Renal cortex interstitium (tissue), 15 donors: ENCODE results near the gene COPS7A. TPM values are rescaled to one million over a fixed set of nuclear protein-coding genes. Genes with fewer than 3 reads are reported as not detected.

Experiments
- DNase-seq, 11 donors: peaks; one replicate each; pipeline ENCODE4 v3.0.0-alpha.2; 2013; ENCODE audit warnings: low read depth in 9 of 11, low spot score in 4 of 11; ENCODE audit errors: extremely low read depth in 1 of 11
- long read RNA-seq, 16 experiments: transcript quantifications; one replicate each; lab custom pipeline, GENCODE V29; 2026
- polyA plus RNA-seq, 3 donors: library from polyadenylated mRNA; unstranded; fragments of 120-200 nt; gene quantifications; one replicate each; pipeline ENCODE4 v1.2.1, GENCODE V29; 2013; ENCODE audit not compliant: insufficient read length in 3 of 3

COPS7A gene, protein sequence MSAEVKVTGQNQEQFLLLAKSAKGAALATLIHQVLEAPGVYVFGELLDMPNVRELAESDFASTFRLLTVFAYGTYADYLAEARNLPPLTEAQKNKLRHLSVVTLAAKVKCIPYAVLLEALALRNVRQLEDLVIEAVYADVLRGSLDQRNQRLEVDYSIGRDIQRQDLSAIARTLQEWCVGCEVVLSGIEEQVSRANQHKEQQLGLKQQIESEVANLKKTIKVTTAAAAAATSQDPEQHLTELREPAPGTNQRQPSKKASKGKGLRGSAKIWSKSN
- 10 to 100 TPM; 61.5 to 70.2 (median 65.1) TPM for polyA plus RNA-seq
- long read RNA-seq, donor 1, transcript COPS7A-215 (8 exons, 2,127 nt), result major isoform, 8 of 17 reads
- long read RNA-seq, donor 1, partial matches to known transcripts, result 0 of 17 reads
- long read RNA-seq, donor 1, other reads (novel, unspliced or antisense), result 0 of 17 reads
- long read RNA-seq, donor 2, transcript COPS7A-215 (8 exons, 2,127 nt), result major isoform, 10 of 18 reads
- long read RNA-seq, donor 2, partial matches to known transcripts, result 0 of 18 reads
- long read RNA-seq, donor 2, other reads (novel, unspliced or antisense), result 0 of 18 reads
- long read RNA-seq, donor 3, transcript COPS7A-215 (8 exons, 2,127 nt), result major isoform, 23 of 64 reads
- long read RNA-seq, donor 3, partial matches to known transcripts, result 33 of 64 reads
- long read RNA-seq, donor 3, other reads (novel, unspliced or antisense), result 0 of 64 reads
- long read RNA-seq, donor 4, transcript COPS7A-215 (8 exons, 2,127 nt), result major isoform, 7 of 29 reads
- long read RNA-seq, donor 4, partial matches to known transcripts, result 15 of 29 reads
- long read RNA-seq, donor 4, other reads (novel, unspliced or antisense), result 0 of 29 reads
- long read RNA-seq, donor 5, result 0 reads
- long read RNA-seq, donor 6, transcript COPS7A-215 (8 exons, 2,127 nt), result major isoform, 9 of 20 reads
- long read RNA-seq, donor 6, partial matches to known transcripts, result 5 of 20 reads
- long read RNA-seq, donor 6, other reads (novel, unspliced or antisense), result 0 of 20 reads
- long read RNA-seq, donor 7, transcript COPS7A-215 (8 exons, 2,127 nt), result major isoform, 12 of 33 reads
- long read RNA-seq, donor 7, partial matches to known transcripts, result 13 of 33 reads
- long read RNA-seq, donor 7, other reads (novel, unspliced or antisense), result 0 of 33 reads
- long read RNA-seq, donor 8, transcript COPS7A-201 (8 exons, 1,721 nt), result minor isoform, 5 of 49 reads
- long read RNA-seq, donor 8, transcript COPS7A-204 (7 exons, 2,034 nt), result minor isoform, 6 of 49 reads
- long read RNA-seq, donor 8, transcript COPS7A-215 (8 exons, 2,127 nt), result major isoform, 28 of 49 reads
- long read RNA-seq, donor 8, partial matches to known transcripts, result 7 of 49 reads
- long read RNA-seq, donor 8, other reads (novel, unspliced or antisense), result 0 of 49 reads
- long read RNA-seq, donor 9, transcript COPS7A-215 (8 exons, 2,127 nt), result major isoform, 8 of 21 reads
- long read RNA-seq, donor 9, partial matches to known transcripts, result 8 of 21 reads
- long read RNA-seq, donor 9, other reads (novel, unspliced or antisense), result 0 of 21 reads
- long read RNA-seq, donor 10, transcript COPS7A-215 (8 exons, 2,127 nt), result major isoform, 11 of 37 reads
- long read RNA-seq, donor 10, partial matches to known transcripts, result 14 of 37 reads
- long read RNA-seq, donor 10, other reads (novel, unspliced or antisense), result 0 of 37 reads
- long read RNA-seq, donor 11, transcript COPS7A-215 (8 exons, 2,127 nt), result major isoform, 7 of 21 reads
- long read RNA-seq, donor 11, partial matches to known transcripts, result 11 of 21 reads
- long read RNA-seq, donor 11, other reads (novel, unspliced or antisense), result 0 of 21 reads
- long read RNA-seq, donor 12, partial matches to known transcripts, result 0 of 7 reads
- long read RNA-seq, donor 12, other reads (novel, unspliced or antisense), result 0 of 7 reads
- long read RNA-seq, donor 13, result 0 reads
- long read RNA-seq, donor 14, transcript COPS7A-215 (8 exons, 2,127 nt), result major isoform, 6 of 22 reads
- long read RNA-seq, donor 14, transcript COPS7A-210 (8 exons, 1,832 nt), result major isoform, 6 of 22 reads
- long read RNA-seq, donor 14, partial matches to known transcripts, result 0 of 22 reads
- long read RNA-seq, donor 14, other reads (novel, unspliced or antisense), result 0 of 22 reads
- long read RNA-seq, donor 15, partial matches to known transcripts, result 0 of 6 reads
- long read RNA-seq, donor 15, other reads (novel, unspliced or antisense), result 0 of 6 reads
- long read RNA-seq, donor 16, transcript COPS7A-210 (8 exons, 1,832 nt), result minor isoform, 8 of 65 reads
- long read RNA-seq, donor 16, transcript COPS7A-201 (8 exons, 1,721 nt), result minor isoform, 5 of 65 reads
- long read RNA-seq, donor 16, transcript COPS7A-215 (8 exons, 2,127 nt), result major isoform, 18 of 65 reads
- long read RNA-seq, donor 16, transcript COPS7A-204 (7 exons, 2,034 nt), result minor isoform, 12 of 65 reads
- long read RNA-seq, donor 16, partial matches to known transcripts, result 20 of 65 reads
- long read RNA-seq, donor 16, other reads (novel, unspliced or antisense), result 0 of 65 reads

DNA sequence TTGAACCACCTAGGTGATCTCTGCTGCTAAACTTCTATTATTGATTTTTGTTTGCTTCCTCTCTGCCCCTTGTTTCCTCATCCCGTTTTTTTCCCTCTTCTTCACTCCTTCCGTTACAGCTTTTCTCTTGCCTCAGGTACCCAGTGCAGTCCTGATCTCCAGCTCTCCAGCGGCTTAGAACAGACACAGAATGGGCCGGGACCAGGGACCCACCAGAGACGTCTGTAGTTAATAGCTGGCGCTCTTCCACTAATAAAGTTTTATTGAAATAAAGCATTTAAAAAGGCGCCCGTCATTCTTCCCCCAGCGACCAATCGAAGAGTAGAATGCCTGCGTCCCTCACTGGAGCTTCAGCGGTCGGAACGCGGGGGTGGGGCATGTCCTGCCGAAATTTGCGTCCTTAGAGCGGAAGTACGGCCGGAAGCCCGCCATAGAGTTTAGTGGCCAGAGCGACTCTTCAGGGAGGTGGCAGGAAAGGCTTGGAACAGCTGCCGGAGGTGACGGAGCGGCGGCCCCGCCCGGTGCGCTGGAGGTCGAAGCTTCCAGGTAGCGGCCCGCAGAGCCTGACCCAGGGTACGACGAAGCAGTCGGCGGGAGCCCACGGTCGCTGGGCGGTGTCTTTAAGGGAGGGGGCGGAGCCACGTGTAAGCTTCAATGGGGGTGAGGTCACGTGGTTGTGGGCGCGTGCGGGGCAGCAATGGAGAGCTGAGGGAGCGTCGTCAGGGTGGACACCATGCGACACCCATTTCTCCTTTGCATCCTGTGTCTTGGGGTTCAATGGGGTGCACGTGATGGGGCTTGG, at the start of gene COPS7A:
Gene COPS7A, plus strand, starts transcription at position 440 of the 802 bp plus-strand sequence. CDS start 611 bp downstream, outside the sequence.
- peak; percentile 91 to 98 (median 95) for DNase-seq

DNA sequence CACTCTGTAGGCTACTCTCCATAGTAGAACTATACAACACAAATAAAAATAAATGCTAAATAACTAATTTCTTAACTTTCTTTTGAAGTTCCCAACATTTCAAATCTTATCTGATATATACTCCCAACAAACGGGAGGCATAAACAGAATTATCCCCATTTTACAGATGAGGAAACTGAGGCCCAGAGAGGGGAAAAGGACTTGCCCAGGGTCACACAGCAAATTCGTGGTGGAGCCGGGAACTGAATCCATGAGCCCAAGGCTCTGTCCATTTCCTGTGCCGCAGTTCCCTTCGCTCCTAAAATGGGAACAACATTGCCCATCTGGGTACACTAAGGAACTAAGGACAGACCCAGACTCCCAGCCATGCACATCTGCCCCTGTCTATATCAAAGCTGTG, 46.9 kb upstream of the COPS7A start:
- no peak for DNase-seq

DNA sequence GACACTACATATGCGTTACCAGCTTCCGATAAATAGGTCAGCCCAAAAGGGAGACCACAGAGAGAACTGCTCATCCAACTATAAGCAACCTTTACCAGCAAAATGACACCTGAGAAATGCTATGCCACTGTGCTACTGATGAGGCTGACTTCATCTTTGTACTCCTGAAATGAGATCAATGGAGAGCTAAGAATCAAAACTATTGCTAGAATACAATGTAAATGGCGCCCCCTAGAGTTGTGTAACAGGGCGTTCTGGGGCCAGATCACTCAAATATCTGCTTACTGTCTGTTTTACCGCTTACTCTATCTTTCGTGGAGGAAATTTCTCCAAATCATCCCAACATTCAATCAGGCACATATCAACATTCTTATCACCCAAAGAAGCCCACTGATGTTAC, 39.2 kb upstream of the COPS7A start:
- no peak for DNase-seq

DNA sequence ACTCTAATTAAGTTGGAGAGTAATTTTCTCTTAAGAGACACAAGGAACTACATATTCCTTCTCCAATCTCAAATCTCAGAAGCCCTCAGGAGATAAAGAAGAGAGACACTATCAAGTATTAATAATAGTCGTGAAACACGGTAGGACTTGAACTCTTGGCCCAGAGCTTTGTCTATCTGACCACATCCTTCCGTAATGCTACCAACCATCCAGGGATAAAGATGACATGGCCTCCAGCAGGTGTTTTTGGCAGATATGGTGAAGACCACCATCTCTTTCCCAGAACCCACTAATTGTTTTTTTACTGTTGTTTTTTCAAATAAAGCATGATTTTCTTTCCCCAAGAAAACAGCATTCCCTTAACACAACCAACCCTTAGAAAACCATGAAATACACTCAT, 38.0 kb upstream of the COPS7A start:
- no peak for DNase-seq

DNA sequence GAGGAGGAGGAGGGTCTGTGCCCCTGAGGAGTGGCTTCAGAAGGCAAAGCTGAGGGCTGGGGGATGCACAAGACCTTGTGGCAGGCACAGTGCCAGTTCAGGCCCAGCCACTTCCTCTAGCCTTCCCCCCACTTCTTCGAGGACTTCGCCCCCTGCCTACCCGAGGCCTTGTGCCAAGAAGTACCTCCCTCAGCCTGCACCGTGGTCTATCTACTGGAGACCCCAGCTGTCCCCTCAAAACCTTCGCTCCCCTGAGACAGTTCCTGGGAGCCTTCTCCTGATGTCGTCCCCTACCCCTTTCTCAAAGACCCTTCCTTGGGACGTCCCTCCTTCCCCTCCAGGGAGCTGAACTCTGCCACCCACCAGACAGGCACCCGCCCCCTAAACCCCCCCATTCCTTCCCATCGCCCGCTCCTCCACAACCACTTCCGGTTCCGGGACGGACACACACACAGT, 35.3 kb upstream of the COPS7A start:
- peak in 2 of 11 donors; percentile 49 to 88 for DNase-seq

DNA sequence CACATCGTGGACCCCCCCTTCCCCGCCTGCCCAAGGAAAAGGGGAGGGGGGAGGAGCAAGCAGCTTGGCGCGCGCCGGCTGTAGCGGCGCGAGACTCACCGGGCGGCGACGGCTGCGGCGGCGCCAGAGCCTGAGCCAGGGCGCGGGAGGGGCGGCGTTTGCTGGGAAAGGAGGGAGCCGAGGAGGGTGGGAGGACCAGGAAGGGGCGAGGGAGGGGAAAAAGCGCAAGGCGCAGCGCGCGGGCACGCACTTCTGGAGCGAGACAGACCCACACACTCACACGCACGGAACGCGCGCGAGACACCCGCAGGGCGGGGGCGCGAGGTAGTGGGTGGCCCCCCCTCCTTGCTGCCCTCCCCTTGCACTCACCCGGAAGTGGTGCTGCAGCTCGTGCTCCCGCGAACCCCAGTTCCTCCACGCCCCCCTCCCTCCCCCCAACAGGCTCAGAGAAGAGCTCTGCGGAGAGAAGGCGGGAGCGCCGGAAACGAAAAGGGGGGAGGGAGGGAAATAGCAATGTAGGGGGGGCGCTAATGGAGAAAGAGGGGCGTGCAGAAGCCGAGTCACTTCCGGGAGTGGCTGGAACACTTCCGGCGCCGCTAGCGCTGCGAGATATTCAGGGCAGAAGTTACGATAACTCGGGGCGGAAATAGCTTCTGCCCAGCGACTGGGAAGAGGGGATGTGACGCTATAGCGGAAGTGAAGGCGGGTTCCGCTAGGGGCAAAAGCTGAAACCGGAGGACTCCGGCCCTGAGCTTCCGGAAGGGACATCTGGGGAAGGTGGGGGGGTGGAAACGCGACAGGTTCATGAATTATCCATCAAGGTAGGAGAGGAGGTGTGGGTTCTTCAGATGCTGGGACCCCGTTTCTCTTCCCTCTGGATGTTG, 34.6 kb upstream of the COPS7A start, which contains the start of gene ZNF384:
Gene ZNF384, minus strand, starts transcription at position 377 of the 884 bp plus-strand sequence. CDS start 9,855 bp downstream, outside the sequence.
- peak; percentile 97 to 99 (median 99) for DNase-seq

DNA sequence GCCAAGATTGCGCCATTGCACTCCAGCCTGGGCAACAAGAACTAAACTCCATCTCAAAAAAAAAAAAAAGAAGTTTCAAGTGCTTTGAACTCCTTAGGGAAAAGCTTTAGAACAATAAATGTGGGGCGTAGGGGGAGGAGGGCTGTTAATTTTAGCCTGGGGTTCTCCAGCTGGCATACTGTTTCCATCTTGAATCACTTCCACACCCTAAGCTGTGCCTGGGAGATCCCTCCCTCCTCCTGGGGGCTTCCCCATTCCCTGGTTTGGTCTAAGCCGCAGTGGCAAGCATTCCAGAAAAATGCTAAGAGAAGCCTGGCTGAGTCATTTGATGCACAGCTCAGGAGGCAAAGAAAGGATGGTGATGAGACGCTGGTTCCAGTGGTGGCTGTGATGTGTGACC, 32.4 kb upstream of the COPS7A start:
- DNase-seq, result no peak

DNA sequence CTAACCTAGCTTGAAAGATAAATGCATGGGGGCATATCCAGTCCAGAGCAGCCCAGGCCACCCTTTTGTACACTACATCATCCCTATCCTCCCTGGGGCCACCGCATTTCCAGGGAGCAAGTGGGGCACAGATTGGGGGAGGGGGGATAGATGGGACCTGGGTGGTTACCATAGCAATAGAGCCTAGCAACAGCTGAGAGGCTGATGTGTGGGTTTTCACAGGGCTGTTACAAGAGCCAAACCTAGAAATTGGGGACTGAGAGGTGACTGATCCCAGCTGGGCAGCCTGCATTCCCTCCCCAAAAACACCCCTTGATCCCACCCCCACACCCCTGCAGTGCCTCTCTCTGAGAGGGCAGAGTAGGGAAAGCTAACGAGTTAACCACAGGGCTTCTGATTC, 31.0 kb upstream of the COPS7A start:
- DNase-seq, result no peak

DNA sequence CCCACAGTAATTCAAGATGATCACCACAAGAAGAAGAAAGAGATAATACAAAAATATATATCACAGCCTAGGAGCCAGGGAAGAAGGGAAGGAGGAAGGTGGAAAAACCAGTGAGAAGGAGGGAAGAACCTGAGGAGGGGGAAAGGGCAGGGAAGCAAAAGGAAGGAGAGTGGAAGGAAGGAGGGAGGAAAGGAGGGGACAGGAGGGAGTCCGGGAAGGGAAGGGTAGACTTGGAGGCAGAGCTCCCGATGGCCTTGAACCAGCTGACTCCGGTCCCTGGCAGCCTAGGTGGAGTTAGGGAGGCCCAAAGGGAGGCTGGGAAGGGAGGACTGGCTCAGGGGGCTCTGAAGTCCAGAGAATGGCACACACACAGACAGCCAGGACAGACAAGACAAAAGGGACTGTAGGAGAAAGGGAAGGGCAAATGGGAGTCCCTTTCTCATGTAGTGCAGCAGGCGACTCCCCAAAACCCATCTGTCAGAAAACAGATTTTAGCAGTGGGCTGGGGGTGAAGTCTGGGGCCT, 30.0 kb upstream of the COPS7A start:
- no peak for DNase-seq

DNA sequence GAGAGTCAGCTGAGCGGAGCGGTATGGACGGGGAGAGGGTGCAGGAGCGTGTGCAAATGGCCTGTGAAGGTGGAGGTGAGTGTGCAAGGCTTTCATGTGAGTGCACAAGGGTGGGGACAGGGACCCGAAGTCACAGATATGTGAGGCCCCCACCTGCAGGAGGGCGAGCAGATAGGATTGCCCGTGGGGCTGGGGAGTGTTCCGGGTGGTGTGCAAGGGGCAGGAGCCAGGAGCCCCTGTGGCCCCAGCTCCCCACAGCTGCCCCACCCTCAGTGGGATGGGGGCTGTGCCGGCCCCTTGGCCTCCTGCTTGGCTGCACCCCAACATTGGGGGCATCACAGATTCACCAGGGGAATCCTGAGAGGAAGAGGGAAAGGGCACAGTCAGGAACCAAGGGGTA, 29.1 kb upstream of the COPS7A start:
- no peak for DNase-seq

DNA sequence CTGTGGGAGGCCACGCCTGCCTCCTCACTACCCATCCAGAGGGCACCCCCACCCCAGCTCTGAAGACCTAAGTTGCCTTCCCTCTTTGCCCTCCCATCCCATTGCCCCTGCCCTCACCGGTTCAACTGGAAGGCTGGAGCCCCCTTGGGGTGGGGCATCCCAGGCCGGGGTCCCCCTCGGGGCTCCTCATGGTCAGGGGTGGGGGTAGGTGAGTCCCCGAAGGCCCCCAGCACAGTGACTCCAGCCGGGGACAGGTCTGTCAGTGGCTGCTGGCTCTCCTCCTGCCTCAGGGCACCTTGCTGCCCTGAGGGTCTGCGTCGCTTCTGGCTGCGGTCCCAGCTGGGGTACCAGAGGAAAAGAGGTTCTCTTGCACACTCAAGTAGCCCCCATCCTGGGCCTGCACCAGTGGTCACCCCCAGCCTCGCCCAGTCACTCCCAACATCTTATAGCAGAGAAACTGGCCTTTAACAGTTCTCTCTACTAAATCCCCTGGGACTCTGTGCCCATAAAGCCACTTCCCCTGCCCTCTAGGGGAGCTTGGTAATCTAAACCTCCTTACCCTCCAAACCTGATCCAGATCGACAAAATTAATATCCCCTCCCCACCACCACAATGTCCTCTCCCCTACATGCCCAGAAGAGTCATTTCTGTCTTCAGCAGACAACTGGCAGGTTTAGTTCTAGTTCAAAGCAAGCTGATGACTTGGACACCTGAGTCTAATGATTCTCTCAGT, 28.4 kb upstream of the COPS7A start:
- DNase-seq, result no peak

DNA sequence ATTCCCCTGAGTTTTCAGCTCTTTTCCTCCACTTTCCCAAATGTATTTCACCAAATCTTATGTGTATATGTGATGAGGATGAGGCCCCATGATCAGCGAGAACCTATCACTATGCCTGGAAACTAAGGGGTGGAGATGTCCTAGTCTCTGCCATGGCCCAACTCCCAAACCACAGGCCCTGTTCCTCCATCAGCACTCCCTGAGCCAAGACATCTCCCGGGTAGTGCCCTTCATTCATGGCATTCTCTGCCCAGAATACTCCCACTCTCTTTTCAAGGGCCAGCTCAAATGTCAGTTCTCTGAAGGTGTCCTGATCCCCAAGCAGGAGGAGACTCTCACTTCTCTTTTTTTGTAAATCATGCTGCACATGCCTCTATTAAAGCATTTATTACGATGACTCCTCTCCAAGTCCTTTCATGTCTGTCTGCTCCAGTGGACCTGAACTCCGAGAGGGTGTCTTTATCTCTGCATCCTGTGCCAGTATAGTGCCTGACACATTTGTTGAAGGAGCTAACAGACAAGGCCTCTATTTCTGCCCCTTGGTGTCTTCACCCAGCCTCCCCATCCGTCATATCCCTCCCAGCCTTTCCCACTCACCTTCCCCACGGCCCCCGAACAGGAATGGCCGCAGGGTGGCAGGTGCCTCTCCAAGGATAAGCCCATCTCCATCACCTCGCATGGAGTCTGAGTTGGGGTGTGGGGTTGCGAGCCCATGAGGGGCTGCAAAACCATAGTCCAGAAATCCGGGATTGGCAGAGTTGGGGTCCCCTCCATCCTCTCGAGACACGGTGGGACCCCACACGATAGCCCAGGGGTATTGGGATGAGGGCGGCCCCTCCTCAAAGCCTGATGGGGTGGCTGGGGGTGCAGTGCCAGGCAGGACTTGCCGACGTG, 26.9 kb upstream of the COPS7A start:
- DNase-seq, result peak in 1 of 11 donors; percentile 12
